Upper lobe of right lung (tissue), 1 donor: ENCODE data around the gene KLF7. TPM values are rescaled to one million over a fixed set of nuclear protein-coding genes. Genes with fewer than 3 reads are reported as not detected.
A peak's percentile ranks its signal among the peaks of the same experiment; 100 is the strongest.

ENCODE experiments used
- ATAC-seq: fragments of 200-7000 bp; cut with Tn5 transposase; one replicate; pipeline ENCODE4 v1.9.1; 2020; ENCODE audit warnings: mild to moderate bottlenecking, moderate library complexity
- DNase-seq: peaks from one replicate; pipeline ENCODE4 v3.0.0-alpha.2; 2020
- H3K27ac ChIP-seq: fragments of 200-600 bp; one replicate; pipeline ENCODE4 v1.8.0; 2022
- H3K27me3 ChIP-seq: fragments of 200-600 bp; one replicate; pipeline ENCODE4 v1.8.0; 2022; ENCODE audit warnings: mild to moderate bottlenecking
- H3K36me3 ChIP-seq: fragments of 200-600 bp; one replicate; pipeline ENCODE4 v1.8.0; 2022
- H3K4me1 ChIP-seq: fragments of 200-600 bp; one replicate; pipeline ENCODE4 v1.8.0; 2022
- H3K4me3 ChIP-seq: fragments of 200-600 bp; one replicate; pipeline ENCODE4 v1.8.0; 2022; ENCODE audit warnings: mild to moderate bottlenecking
- H3K9me3 ChIP-seq: fragments of 200-600 bp; one replicate; pipeline ENCODE4 v1.8.0; 2022
- CTCF ChIP-seq: fragments of 200-600 bp; IDR thresholded peaks from one replicate; pipeline ENCODE4 v1.8.0; 2022; ENCODE audit warnings: antibody characterized with exemption
- intact Hi-C: fragments of 100-400 bp; cut with DNase I; formaldehyde crosslinking; loops from one replicate; pipeline ENCODE4 v1.11.0; 2022
- total RNA-seq: library from RNA; stranded (reverse); fragmentation: NEBNext Ultra II Directional; extraction: Animal tissue kit (Norgen Biotek cat#: 25700); gene quantifications from one replicate; pipeline ENCODE4 v1.2.1, GENCODE V29; 2021
- donor health status: DM: no; HTN: yes; CAD: no; lungs with severe emphysema.

KLF7 gene
- total RNA-seq, 1 donor from 2014 or later, result 62.1 TPM

- ATAC-seq, result no peak
- H3K27ac ChIP-seq, result peak overlapping the region; percentile 79
- TF ChIP-seq CTCF, result no peak
- H3K4me1 ChIP-seq, result peaks cover 67% of the 10 kb centered on the region
- no peak for DNase-seq
- no peaks in the 10 kb centered on the region for H3K27me3 ChIP-seq
- no peak overlapping the region for H3K4me3 ChIP-seq
- intact Hi-C loops, result no loop called here
- H3K9me3 ChIP-seq, result no peaks in the 10 kb centered on the region
- H3K36me3 ChIP-seq, result no peaks in the 10 kb centered on the region
Observed at GRCh38 chr2:207130958-207131521, 34.7 kb downstream of the KLF7 start.

GRCh38 chr2:207129821-207130220, 35.9 kb downstream of the KLF7 start:
- ATAC-seq, result no peak
- intact Hi-C loops, result no loop called here
- no peak for TF ChIP-seq CTCF
- Histone ChIP-seq H3K27me3 (no peaks in the 10 kb centered on the region), H3K4me1 (peaks cover 55% of the 10 kb centered on the region), H3K27ac (peak overlapping the region; percentile 27), H3K9me3 (no peaks in the 10 kb centered on the region), H3K36me3 (no peaks in the 10 kb centered on the region), H3K4me3 (no peak overlapping the region)
- DNase-seq, result no peak

GRCh38 chr2:207128867-207129266, 36.9 kb downstream of the KLF7 start:
- DNase-seq (no peak), ATAC-seq (no peak)
- Histone ChIP-seq H3K9me3 (no peaks in the 10 kb centered on the region), H3K27ac (peak overlapping the region; percentile 27), H3K27me3 (no peaks in the 10 kb centered on the region), H3K36me3 (no peaks in the 10 kb centered on the region), H3K4me3 (no peak overlapping the region), H3K4me1 (peaks cover 45% of the 10 kb centered on the region)
- no peak for TF ChIP-seq CTCF
- intact Hi-C loops, result no loop called here

GRCh38 chr2:207126724-207127308, 38.9 kb downstream of the KLF7 start:
- intact Hi-C loops, result no loop called here
- Histone ChIP-seq H3K4me1 (peaks cover 35% of the 10 kb centered on the region), H3K4me3 (no peak overlapping the region), H3K9me3 (no peaks in the 10 kb centered on the region), H3K36me3 (peaks cover 9% of the 10 kb centered on the region), H3K27me3 (no peaks in the 10 kb centered on the region), H3K27ac (no peak overlapping the region)
- TF ChIP-seq CTCF, result no peak
- no peak for DNase-seq
- no peak for ATAC-seq

- intact Hi-C loops, result no loop called here
- DNase-seq (no peak), ATAC-seq (no peak)
- H3K4me3 ChIP-seq, result no peak overlapping the region
- H3K4me1 ChIP-seq, result peaks cover 20% of the 10 kb centered on the region
- H3K27me3 ChIP-seq, result no peaks in the 10 kb centered on the region
- no peaks in the 10 kb centered on the region for H3K9me3 ChIP-seq
- no peak for TF ChIP-seq CTCF
- H3K27ac ChIP-seq, result no peak overlapping the region
- H3K36me3 ChIP-seq, result peaks cover 9% of the 10 kb centered on the region
Observed at GRCh38 chr2:207123776-207124391, 41.9 kb downstream of the KLF7 start.
